GM18526 (cell line): ENCODE data around the gene PCBP4.

Experiments used
- POLR2A ChIP-seq: IDR thresholded peaks from 3 replicates; pipeline ENCODE4 v1.6.1; 2011; ENCODE audit not compliant: insufficient read length; ENCODE audit errors: extremely low read depth

Gene PCBP4

GRCh38 chr3:51932471-51933370, 34.5 kb downstream of the PCBP4 start:
- no peak for TF ChIP-seq POLR2A

GRCh38 chr3:51931756-51932155, 35.5 kb downstream of the PCBP4 start:
- TF ChIP-seq POLR2A, result no peak

- TF ChIP-seq POLR2A, result no peak
Observed at GRCh38 chr3:51930439-51930838, 36.8 kb downstream of the PCBP4 start.

GRCh38 chr3:51929420-51930003, 37.7 kb downstream of the PCBP4 start:
- TF ChIP-seq POLR2A, result no peak

GRCh38 chr3:51928438-51928837, 38.8 kb downstream of the PCBP4 start:
- no peak for TF ChIP-seq POLR2A

- TF ChIP-seq POLR2A, result no peak
Observed at GRCh38 chr3:51927061-51927977, 39.9 kb downstream of the PCBP4 start.

GRCh38 chr3:51921081-51921578, 46.1 kb downstream of the PCBP4 start:
- no peak for TF ChIP-seq POLR2A

- no peak for TF ChIP-seq POLR2A
Observed at GRCh38 chr3:51916418-51916817, 50.8 kb downstream of the PCBP4 start.

- TF ChIP-seq POLR2A, result no peak
Observed at GRCh38 chr3:51908026-51908425, 59.2 kb downstream of the PCBP4 start.
